Measurements from ENCODE around the gene TENM3. TPM values are rescaled to one million over a fixed set of nuclear protein-coding genes. Genes with fewer than 3 reads are reported as not detected.

The TENM3 gene
- polyA plus RNA-seq, 2 donors, result 0.20 to 0.39 TPM

GRCh38 chr4:182507805-182508204 lies 264.6 kb downstream of the TENM3 start:
- WGBS, 2 donors, result 70 to 72% methylated on average over 3 of the region's 3 CpGs
- Histone ChIP-seq H3K36me3 (ENCODE audit: control insufficient read depth in 2 of 2, insufficient read depth in 2 of 2, low read length in 1 of 2) (no peaks in the 10 kb centered on the region), H3K4me1 (ENCODE audit: control insufficient read depth in 2 of 2, insufficient read depth in 2 of 2, low read length in 1 of 2) (no peaks in the 10 kb centered on the region), H3K27me3 (ENCODE audit: control insufficient read depth in 1 of 2, insufficient read depth in 2 of 2, low read length in 2 of 2) (no peaks in the 10 kb centered on the region), H3K9me3 (ENCODE audit: control insufficient read depth in 2 of 2, insufficient read depth in 1 of 2, low read depth in 1 of 2, low read length in 1 of 2) (no peaks in the 10 kb centered on the region), H3K27ac (ENCODE audit: low read depth in 2 of 2, low read length in 1 of 2) (no peak overlapping the region), H3K4me3 (ENCODE audit: low read depth in 1 of 2, low read length in 2 of 2) (no peak overlapping the region)

DNA sequence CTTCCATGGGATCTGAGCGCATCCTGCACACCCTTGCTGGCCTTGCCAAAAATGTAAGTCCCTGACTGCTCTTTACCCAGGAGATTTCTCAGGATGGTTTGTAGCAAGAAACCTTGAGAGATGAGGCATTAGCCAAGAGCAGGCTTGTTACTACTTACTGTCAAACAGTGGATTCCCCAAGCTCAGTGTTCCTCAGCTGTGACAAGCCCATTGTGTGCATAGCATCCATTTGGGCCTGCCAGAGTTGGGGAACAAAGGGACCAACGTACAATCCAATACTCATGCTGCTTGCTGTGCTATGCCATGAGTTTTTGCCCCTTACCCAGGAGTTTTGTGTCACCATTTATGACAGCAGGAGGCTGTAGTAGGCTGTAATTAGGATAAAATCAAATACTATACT lies 267.6 kb downstream of the TENM3 start:
- H3K27me3 ChIP-seq (ENCODE audit: control insufficient read depth in 1 of 2, insufficient read depth in 2 of 2, low read length in 2 of 2), result no peaks in the 10 kb centered on the region
- WGBS, 2 donors, result 83 to 84% methylated on average over 2 of the region's 2 CpGs
- no peak overlapping the region for H3K4me3 ChIP-seq (ENCODE audit: low read depth in 1 of 2, low read length in 2 of 2)
- no peaks in the 10 kb centered on the region for H3K36me3 ChIP-seq (ENCODE audit: control insufficient read depth in 2 of 2, insufficient read depth in 2 of 2, low read length in 1 of 2)
- H3K9me3 ChIP-seq (ENCODE audit: control insufficient read depth in 2 of 2, insufficient read depth in 1 of 2, low read depth in 1 of 2, low read length in 1 of 2), result no peaks in the 10 kb centered on the region
- H3K27ac ChIP-seq (ENCODE audit: low read depth in 2 of 2, low read length in 1 of 2), result no peak overlapping the region
- H3K4me1 ChIP-seq (ENCODE audit: control insufficient read depth in 2 of 2, insufficient read depth in 2 of 2, low read length in 1 of 2), result no peaks in the 10 kb centered on the region

DNA sequence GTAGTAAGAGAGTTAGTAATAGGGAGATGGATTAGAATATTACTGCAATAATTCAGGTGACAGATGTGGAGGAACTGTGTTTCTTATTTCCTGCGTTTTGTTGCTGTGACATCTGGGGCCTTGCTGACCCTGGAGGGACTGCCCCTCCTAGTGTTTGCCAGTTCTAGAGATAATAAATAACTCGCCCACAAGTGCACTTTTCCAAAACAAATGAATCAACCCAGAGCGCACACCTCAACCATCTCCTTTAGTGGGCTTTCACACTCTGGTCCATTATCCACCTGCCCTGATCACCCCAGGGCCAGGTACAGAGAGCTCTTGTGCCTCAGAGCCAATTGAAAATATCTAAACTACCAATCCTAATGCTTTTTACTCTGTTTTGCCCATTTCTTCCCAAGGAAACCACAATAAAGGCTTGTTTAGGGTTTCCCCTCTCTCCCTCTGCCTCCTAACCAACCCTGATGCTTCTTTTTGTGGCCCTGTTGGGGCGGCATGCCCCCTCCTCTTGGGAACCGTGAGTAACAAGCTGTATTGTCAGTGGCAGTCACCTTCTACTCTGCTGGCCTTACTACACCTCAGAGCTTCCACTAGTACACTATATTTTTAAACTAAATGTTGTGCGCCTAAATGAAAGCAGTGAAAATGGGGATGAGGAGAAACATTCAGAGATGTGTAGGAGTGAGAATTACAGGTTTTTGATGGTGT lies 270.5 kb downstream of the TENM3 start:
- no peak overlapping the region for H3K27ac ChIP-seq (ENCODE audit: low read depth in 2 of 2, low read length in 1 of 2)
- 67 to 70% methylated on average over 6 of the region's 6 CpGs for WGBS, 2 donors

DNA sequence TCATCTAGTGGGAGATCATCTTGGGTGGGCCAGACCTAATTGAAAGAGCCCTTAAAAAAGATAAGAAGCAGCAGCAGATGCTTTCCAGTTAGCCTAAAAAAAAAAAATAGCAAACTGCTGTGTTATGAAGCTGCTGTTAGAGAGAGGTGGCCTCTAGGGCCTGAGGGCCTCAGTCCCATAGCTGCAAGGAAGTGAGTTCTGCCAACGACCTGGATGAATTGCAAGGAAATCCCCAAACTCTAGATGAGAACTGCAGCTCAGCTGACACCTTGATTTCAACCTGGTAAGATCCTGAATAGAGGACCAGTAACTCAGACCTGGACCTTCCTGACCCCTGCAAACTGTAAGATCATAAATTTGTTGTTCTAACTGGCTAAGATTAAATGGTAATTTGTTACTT lies 275.2 kb downstream of the TENM3 start:
- Histone ChIP-seq H3K36me3 (ENCODE audit: control insufficient read depth in 2 of 2, insufficient read depth in 2 of 2, low read length in 1 of 2) (no peaks in the 10 kb centered on the region), H3K9me3 (ENCODE audit: control insufficient read depth in 2 of 2, insufficient read depth in 1 of 2, low read depth in 1 of 2, low read length in 1 of 2) (no peaks in the 10 kb centered on the region), H3K27me3 (ENCODE audit: control insufficient read depth in 1 of 2, insufficient read depth in 2 of 2, low read length in 2 of 2) (no peaks in the 10 kb centered on the region), H3K4me1 (ENCODE audit: control insufficient read depth in 2 of 2, insufficient read depth in 2 of 2, low read length in 1 of 2) (no peaks in the 10 kb centered on the region), H3K27ac (ENCODE audit: low read depth in 2 of 2, low read length in 1 of 2) (no peak overlapping the region), H3K4me3 (ENCODE audit: low read depth in 1 of 2, low read length in 2 of 2) (no peak overlapping the region)
- 12 to 16% methylated on average over 1 of the region's 1 CpG for WGBS, 2 donors

More for the DNA sequence above, 270.5 kb downstream of the TENM3 start:
- no peaks in the 10 kb centered on the region for H3K36me3 ChIP-seq (ENCODE audit: control insufficient read depth in 2 of 2, insufficient read depth in 2 of 2, low read length in 1 of 2)
- no peaks in the 10 kb centered on the region for H3K4me1 ChIP-seq (ENCODE audit: control insufficient read depth in 2 of 2, insufficient read depth in 2 of 2, low read length in 1 of 2)
- no peaks in the 10 kb centered on the region for H3K27me3 ChIP-seq (ENCODE audit: control insufficient read depth in 1 of 2, insufficient read depth in 2 of 2, low read length in 2 of 2)
- no peak overlapping the region for H3K4me3 ChIP-seq (ENCODE audit: low read depth in 1 of 2, low read length in 2 of 2)
- H3K9me3 ChIP-seq (ENCODE audit: control insufficient read depth in 2 of 2, insufficient read depth in 1 of 2, low read depth in 1 of 2, low read length in 1 of 2), result no peaks in the 10 kb centered on the region

DNA sequence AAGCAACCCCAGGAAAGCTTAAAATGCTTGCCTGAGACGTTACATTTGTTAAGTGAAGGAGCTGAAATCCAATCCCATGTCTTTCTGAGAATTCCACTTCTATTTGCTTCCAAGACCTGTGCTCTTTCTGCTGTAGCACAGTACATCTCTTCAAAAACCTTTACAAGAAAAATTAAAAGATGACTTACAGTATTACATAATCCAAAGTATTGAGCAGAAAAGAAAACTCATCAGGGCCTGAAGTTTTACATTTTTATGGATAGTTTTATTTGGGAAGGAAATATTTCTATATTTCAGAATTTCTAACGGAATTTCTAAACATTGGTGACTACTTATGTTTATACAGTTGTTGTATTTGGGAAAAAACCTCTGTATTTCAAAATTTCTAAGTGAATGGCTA lies 276.3 kb downstream of the TENM3 start:
- Histone ChIP-seq H3K27ac (ENCODE audit: low read depth in 2 of 2, low read length in 1 of 2) (no peak overlapping the region), H3K4me3 (ENCODE audit: low read depth in 1 of 2, low read length in 2 of 2) (no peak overlapping the region), H3K36me3 (ENCODE audit: control insufficient read depth in 2 of 2, insufficient read depth in 2 of 2, low read length in 1 of 2) (no peaks in the 10 kb centered on the region), H3K9me3 (ENCODE audit: control insufficient read depth in 2 of 2, insufficient read depth in 1 of 2, low read depth in 1 of 2, low read length in 1 of 2) (no peaks in the 10 kb centered on the region), H3K4me1 (ENCODE audit: control insufficient read depth in 2 of 2, insufficient read depth in 2 of 2, low read length in 1 of 2) (no peaks in the 10 kb centered on the region), H3K27me3 (ENCODE audit: control insufficient read depth in 1 of 2, insufficient read depth in 2 of 2, low read length in 2 of 2) (no peaks in the 10 kb centered on the region)
- 65 to 69% methylated on average over 2 of the region's 2 CpGs for WGBS, 2 donors

GRCh38 chr4:182521011-182521410 lies 277.8 kb downstream of the TENM3 start:
- Histone ChIP-seq H3K27ac (ENCODE audit: low read depth in 2 of 2, low read length in 1 of 2) (no peak overlapping the region), H3K27me3 (ENCODE audit: control insufficient read depth in 1 of 2, insufficient read depth in 2 of 2, low read length in 2 of 2) (no peaks in the 10 kb centered on the region), H3K36me3 (ENCODE audit: control insufficient read depth in 2 of 2, insufficient read depth in 2 of 2, low read length in 1 of 2) (no peaks in the 10 kb centered on the region), H3K4me1 (ENCODE audit: control insufficient read depth in 2 of 2, insufficient read depth in 2 of 2, low read length in 1 of 2) (no peaks in the 10 kb centered on the region), H3K9me3 (ENCODE audit: control insufficient read depth in 2 of 2, insufficient read depth in 1 of 2, low read depth in 1 of 2, low read length in 1 of 2) (no peaks in the 10 kb centered on the region), H3K4me3 (ENCODE audit: low read depth in 1 of 2, low read length in 2 of 2) (no peak overlapping the region)
- WGBS, 2 donors, result 65 to 75% methylated on average over 1 of the region's 1 CpG

DNA sequence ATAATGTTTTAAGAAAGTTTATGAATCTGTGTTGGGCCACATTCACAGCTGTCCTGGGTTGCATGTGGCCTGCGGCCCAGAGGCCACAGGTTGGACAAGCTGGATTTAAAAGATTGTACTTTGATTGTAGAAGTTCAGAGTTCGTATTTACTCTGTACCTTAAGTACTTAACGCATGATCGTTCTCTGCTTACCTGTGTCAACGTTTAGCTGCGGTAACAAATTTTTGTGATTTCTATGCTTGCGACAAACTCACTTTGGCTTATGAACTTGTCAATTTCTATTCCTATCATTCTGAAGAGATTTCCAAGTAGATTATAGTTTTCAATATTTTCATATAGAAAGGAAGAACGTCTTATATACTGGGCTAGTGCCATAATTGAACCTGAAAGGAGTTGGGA lies 285.6 kb downstream of the TENM3 start:
- Histone ChIP-seq H3K36me3 (ENCODE audit: control insufficient read depth in 2 of 2, insufficient read depth in 2 of 2, low read length in 1 of 2) (no peaks in the 10 kb centered on the region), H3K4me3 (ENCODE audit: low read depth in 1 of 2, low read length in 2 of 2) (no peak overlapping the region), H3K27me3 (ENCODE audit: control insufficient read depth in 1 of 2, insufficient read depth in 2 of 2, low read length in 2 of 2) (no peaks in the 10 kb centered on the region), H3K4me1 (ENCODE audit: control insufficient read depth in 2 of 2, insufficient read depth in 2 of 2, low read length in 1 of 2) (no peaks in the 10 kb centered on the region), H3K9me3 (ENCODE audit: control insufficient read depth in 2 of 2, insufficient read depth in 1 of 2, low read depth in 1 of 2, low read length in 1 of 2) (no peaks in the 10 kb centered on the region), H3K27ac (ENCODE audit: low read depth in 2 of 2, low read length in 1 of 2) (no peak overlapping the region)
- 87 to 93% methylated on average over 8 of the region's 8 CpGs for WGBS, 2 donors

DNA sequence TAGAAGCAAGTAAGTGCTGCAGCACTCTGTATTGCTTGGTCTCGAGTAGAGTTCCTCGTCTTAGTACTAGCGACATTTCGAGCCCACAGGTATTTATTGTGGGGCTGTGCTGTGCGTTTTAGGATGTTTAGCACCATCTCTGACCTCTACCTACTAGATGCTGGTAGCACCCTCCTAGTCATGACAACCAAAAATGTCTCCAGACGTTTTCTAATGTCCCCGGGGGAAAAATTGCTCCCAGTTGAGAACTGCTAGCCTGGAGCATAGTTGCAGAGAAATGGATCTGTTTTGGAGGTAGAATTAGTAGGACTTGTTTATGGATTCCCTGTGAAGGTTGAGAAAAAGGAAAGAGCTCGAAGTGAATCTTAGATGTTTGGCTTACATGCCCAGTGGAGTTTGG lies 287.2 kb downstream of the TENM3 start:
- H3K4me1 ChIP-seq (ENCODE audit: control insufficient read depth in 2 of 2, insufficient read depth in 2 of 2, low read length in 1 of 2), result no peaks in the 10 kb centered on the region
- no peaks in the 10 kb centered on the region for H3K9me3 ChIP-seq (ENCODE audit: control insufficient read depth in 2 of 2, insufficient read depth in 1 of 2, low read depth in 1 of 2, low read length in 1 of 2)
- H3K4me3 ChIP-seq (ENCODE audit: low read depth in 1 of 2, low read length in 2 of 2), result no peak overlapping the region
- H3K36me3 ChIP-seq (ENCODE audit: control insufficient read depth in 2 of 2, insufficient read depth in 2 of 2, low read length in 1 of 2), result no peaks in the 10 kb centered on the region
- H3K27me3 ChIP-seq (ENCODE audit: control insufficient read depth in 1 of 2, insufficient read depth in 2 of 2, low read length in 2 of 2), result no peaks in the 10 kb centered on the region
- 90% methylated on average over 8 of the region's 8 CpGs for WGBS, 2 donors
- H3K27ac ChIP-seq (ENCODE audit: low read depth in 2 of 2, low read length in 1 of 2), result no peak overlapping the region

DNA sequence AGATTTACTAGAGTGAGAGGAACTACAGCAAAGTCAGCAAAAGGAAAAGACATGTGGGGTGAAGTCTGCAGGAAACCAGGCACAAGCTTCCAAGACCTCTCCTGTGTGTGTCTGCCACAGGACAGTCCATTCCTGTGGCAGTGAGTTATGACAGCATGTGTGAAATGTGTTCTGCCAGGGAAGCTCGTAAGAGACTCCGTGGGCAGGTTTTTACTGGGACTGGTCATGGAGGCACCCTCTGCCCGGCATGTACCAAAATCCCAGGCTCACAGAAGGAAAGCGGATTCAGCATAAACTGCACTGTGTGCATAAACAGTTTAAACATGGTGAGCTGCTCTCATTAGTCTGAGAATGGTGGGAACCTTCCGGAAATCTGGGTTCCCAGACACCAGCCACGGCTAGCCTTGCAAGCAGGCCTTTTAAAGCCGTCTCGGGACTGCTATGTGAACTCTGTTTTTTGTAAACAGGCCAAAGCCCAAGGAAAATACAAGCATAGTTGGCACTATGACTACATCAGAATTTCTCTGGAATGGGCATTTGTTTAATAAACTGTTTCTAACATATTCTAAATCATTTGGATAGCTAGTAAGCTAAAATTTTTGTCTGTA lies 288.5 kb downstream of the TENM3 start:
- no peaks in the 10 kb centered on the region for H3K9me3 ChIP-seq (ENCODE audit: control insufficient read depth in 2 of 2, insufficient read depth in 1 of 2, low read depth in 1 of 2, low read length in 1 of 2)
- H3K27ac ChIP-seq (ENCODE audit: low read depth in 2 of 2, low read length in 1 of 2), result no peak overlapping the region
- no peaks in the 10 kb centered on the region for H3K36me3 ChIP-seq (ENCODE audit: control insufficient read depth in 2 of 2, insufficient read depth in 2 of 2, low read length in 1 of 2)
- WGBS, 2 donors, result 66 to 74% methylated on average over 8 of the region's 8 CpGs
- H3K27me3 ChIP-seq (ENCODE audit: control insufficient read depth in 1 of 2, insufficient read depth in 2 of 2, low read length in 2 of 2), result no peaks in the 10 kb centered on the region
- no peaks in the 10 kb centered on the region for H3K4me1 ChIP-seq (ENCODE audit: control insufficient read depth in 2 of 2, insufficient read depth in 2 of 2, low read length in 1 of 2)
- H3K4me3 ChIP-seq (ENCODE audit: low read depth in 1 of 2, low read length in 2 of 2), result no peak overlapping the region

- H3K4me3 ChIP-seq (ENCODE audit: low read depth in 1 of 2, low read length in 2 of 2), result no peak overlapping the region
- no peaks in the 10 kb centered on the region for H3K4me1 ChIP-seq (ENCODE audit: control insufficient read depth in 2 of 2, insufficient read depth in 2 of 2, low read length in 1 of 2)
Measured at GRCh38 chr4:182532441-182532840, 289.2 kb downstream of the TENM3 start.

More at GRCh38 chr4:182532441-182532840, 289.2 kb downstream of the TENM3 start:
- 73% methylated on average over 2 of the region's 2 CpGs for WGBS, 2 donors
- Histone ChIP-seq H3K27ac (ENCODE audit: low read depth in 2 of 2, low read length in 1 of 2) (no peak overlapping the region), H3K9me3 (ENCODE audit: control insufficient read depth in 2 of 2, insufficient read depth in 1 of 2, low read depth in 1 of 2, low read length in 1 of 2) (no peaks in the 10 kb centered on the region), H3K27me3 (ENCODE audit: control insufficient read depth in 1 of 2, insufficient read depth in 2 of 2, low read length in 2 of 2) (no peaks in the 10 kb centered on the region), H3K36me3 (ENCODE audit: control insufficient read depth in 2 of 2, insufficient read depth in 2 of 2, low read length in 1 of 2) (no peaks in the 10 kb centered on the region)
